GM21390 (cell line): Measurements from ENCODE around the gene PPP1R12B.
"Not testable (repeated sequence)": the region's sequence is repeated elsewhere in the genome, so short reads cannot be mapped to it uniquely, and the experiment has no call there.

Experiments
- ATAC-seq: cut with Tn5 transposase; IDR thresholded peaks from one replicate; pipeline ENCODE4 v1.9.1; 2021; ENCODE audit not compliant: unreplicated experiment

PPP1R12B gene

GRCh38 chr1:202438393-202439174, 90.1 kb downstream of the PPP1R12B start:
- ATAC-seq, result no peak

- no peak for ATAC-seq
Measured at GRCh38 chr1:202439308-202439707, 90.8 kb downstream of the PPP1R12B start.

- not testable (repeated sequence) for ATAC-seq
Measured at GRCh38 chr1:202448140-202448539, 99.6 kb downstream of the PPP1R12B start.

- not testable (repeated sequence) for ATAC-seq
Measured at GRCh38 chr1:202451641-202452040, 103.1 kb downstream of the PPP1R12B start.

GRCh38 chr1:202452508-202452907, 104.0 kb downstream of the PPP1R12B start:
- ATAC-seq, result no peak

- ATAC-seq, result not testable (repeated sequence)
Measured at GRCh38 chr1:202456372-202457169, 108.1 kb downstream of the PPP1R12B start.

GRCh38 chr1:202458651-202459050, 110.2 kb downstream of the PPP1R12B start:
- not testable (repeated sequence) for ATAC-seq

- ATAC-seq, result not testable (repeated sequence)
Measured at GRCh38 chr1:202459470-202460142, 111.1 kb downstream of the PPP1R12B start.

- not testable (repeated sequence) for ATAC-seq
Measured at GRCh38 chr1:202460143-202460495, 111.6 kb downstream of the PPP1R12B start.

GRCh38 chr1:202462342-202463076, 114.0 kb downstream of the PPP1R12B start:
- no peak for ATAC-seq

- ATAC-seq, result not testable (repeated sequence)
Measured at GRCh38 chr1:202464153-202464742, 115.7 kb downstream of the PPP1R12B start.

- ATAC-seq, result not testable (repeated sequence)
Measured at GRCh38 chr1:202465644-202466270, 117.3 kb downstream of the PPP1R12B start.

- ATAC-seq, result not testable (repeated sequence)
Measured at GRCh38 chr1:202466339-202466738, 117.8 kb downstream of the PPP1R12B start.

- not testable (repeated sequence) for ATAC-seq
Measured at GRCh38 chr1:202467381-202467780, 118.9 kb downstream of the PPP1R12B start.

- not testable (repeated sequence) for ATAC-seq
Measured at GRCh38 chr1:202468695-202469094, 120.2 kb downstream of the PPP1R12B start.

GRCh38 chr1:202469123-202469522, 120.6 kb downstream of the PPP1R12B start:
- not testable (repeated sequence) for ATAC-seq

- no peak for ATAC-seq
Measured at GRCh38 chr1:202471246-202471645, 122.7 kb downstream of the PPP1R12B start.

- not testable (repeated sequence) for ATAC-seq
Measured at GRCh38 chr1:202472347-202473124, 124.0 kb downstream of the PPP1R12B start.
